ENCODE measurements around the gene ZNF615.
"Not testable (repeated sequence)": the region's sequence is repeated elsewhere in the genome, so short reads cannot be mapped to it uniquely, and the experiment has no call there.

The ZNF615 gene

DNA sequence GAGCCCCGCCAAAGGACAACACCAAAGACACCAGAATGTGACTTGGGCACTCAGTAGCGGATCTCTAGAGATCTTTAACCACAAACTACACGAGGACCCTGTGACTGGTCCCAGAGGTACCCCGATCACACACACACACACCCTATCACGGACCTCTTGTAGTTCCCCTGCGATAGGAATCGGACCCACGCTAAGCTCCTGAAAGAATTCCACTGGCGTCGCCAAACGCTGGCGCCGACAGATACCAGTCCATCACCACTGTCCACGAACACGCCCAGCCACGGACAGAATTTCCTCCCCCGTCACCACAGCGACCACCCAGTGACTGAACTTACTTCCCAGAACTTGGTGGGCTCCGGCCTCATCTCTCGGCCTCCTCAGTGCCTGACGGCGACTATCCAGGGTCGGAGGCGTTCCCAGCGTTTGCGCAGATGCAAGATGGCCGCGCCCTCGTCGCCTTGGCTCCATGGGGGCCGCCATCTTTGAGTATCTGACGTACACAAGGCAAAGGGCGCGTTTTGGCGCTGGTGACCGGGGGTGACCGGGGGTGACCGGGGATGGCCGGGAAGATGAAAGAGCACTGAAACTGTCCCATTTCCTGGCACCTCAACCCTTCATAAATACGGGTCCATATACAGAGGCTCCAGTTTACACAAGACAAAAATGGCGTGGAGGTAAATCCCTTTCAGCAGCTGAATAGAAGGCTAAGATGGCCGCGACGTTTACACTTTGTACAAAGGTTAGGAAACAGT lies at the start of gene ZNF615:
ZNF615 (minus strand) TSS at position 406 of the 752 bp plus-strand sequence. CDS start 4,500 bp downstream, outside the sequence.
- ATAC-seq, result peak; percentile 96

DNA sequence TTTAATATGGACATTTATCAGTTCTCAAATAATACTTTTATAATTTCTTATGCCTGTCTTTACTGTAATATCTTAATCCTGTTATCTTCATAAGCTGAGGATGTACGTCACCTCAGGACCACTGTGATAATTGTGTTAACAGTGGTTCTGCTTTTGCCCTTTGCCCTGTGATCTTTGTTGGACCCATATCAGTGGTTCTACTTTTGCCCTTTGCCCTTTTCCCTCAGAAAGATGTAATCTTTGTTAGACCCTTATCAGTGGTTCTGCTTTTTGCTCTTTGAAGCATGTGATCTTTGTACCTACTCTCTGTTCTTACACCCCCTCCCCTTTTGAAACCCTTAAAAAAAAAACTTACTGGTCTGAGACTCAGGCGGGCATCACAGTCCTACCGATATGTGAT lies 48.5 kb upstream of the ZNF615 start:
- H3K27me3 Mint-ChIP-seq, DNase-seq, H3K4me1 Mint-ChIP-seq, H3K4me3 Mint-ChIP-seq, ATAC-seq, H3K27ac Mint-ChIP-seq: not testable (repeated sequence)
- H3K9me3 Mint-ChIP-seq, result peaks cover 48 to 74% of the 10 kb centered on the region in 2 donors

More for the DNA sequence above, at the start of gene ZNF615:
- H3K27ac Mint-ChIP-seq, result peak within 1 kb of the TSS; percentile 98
- H3K4me1 Mint-ChIP-seq, result peaks cover 17% of the 10 kb centered on the region
- peak within 1 kb of the TSS; percentile 94 to 95 for H3K4me3 Mint-ChIP-seq
- H3K9me3 Mint-ChIP-seq, result peaks cover 16 to 50% of the 10 kb centered on the region in 2 donors
- no peaks in the 10 kb centered on the region for H3K27me3 Mint-ChIP-seq
- peak; percentile 87 to 89 for DNase-seq

DNA sequence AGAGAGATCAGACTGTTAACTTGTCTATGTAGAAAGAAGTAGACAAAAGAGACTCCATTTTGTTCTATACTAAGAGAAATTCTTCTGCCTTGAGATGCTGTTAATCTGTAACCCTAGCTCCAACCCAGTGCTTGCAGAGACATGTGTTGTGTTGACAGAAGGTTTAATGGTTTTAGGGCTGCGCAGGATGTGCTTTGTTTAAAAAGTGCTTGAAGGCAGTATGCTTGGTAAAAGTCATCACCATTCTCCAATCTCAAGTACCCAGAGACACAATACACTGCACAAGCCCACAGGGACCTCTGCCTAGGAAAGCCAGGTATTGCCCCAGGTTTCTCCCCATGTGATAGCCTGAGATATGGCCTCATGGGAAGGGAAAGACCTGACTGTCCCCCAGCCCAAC lies 43.7 kb upstream of the ZNF615 start:
- peaks cover 43 to 60% of the 10 kb centered on the region in 2 donors for H3K9me3 Mint-ChIP-seq
- not testable (repeated sequence) for DNase-seq, H3K4me3 Mint-ChIP-seq, H3K27ac Mint-ChIP-seq, H3K27me3 Mint-ChIP-seq, ATAC-seq
- peaks cover 27% of the 10 kb centered on the region for H3K4me1 Mint-ChIP-seq

DNA sequence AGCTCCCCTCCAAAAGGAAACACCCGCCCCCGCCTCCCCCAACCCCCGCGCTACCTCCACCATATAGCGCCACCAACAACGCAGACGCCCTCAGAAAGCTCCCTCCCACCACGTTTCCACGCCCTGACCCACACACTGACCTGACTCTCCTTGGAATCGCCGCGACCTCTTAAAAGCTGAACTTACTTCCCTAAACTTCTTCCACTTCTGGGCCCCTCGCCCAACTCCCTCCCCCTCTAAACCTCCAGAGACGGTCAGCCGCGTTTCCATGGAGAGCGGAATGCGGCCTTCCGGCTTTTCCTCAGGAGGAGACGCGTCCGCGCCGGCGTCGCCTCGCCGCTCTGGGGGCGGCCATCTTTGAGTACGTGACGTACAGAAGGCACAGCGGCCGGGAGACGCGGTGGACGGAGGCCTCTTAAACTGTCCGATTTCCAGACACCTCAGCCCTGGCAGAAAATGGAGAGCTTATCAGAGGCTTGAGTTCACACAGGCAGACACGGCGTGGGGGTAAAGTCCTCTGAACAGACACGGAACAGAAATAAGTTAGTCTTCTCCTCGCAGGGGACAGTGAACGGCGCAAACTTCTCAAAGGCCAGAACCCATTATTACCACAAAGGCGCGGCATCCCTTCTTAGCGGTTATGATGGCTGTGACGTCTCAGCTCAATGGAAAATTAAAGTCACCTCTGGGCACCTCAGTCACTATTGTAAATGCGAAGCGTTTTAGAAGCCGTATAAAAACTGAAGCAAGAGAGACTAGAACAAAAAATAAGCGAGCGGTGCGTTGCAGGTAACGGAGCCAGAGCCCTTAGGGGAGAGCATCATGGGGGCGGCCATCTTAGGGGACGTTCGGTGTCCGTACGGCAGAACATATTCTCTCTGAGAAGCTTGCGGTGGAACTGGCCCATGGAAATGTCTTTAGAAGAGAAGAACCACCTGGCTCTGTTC lies 40.8 kb upstream of the ZNF615 start, which contains the start of gene ZNF432:
ZNF432 (minus strand) TSS at position 284 of the 947 bp plus-strand sequence. CDS start 1,970 bp downstream, outside the sequence.
- ATAC-seq (peak; percentile 94), DNase-seq (peak; percentile 80 to 86)
- Mint-ChIP-seq H3K27me3 (no peaks in the 10 kb centered on the region), H3K27ac (peak within 1 kb of the TSS; percentile 100), H3K4me3 (peak within 1 kb of the TSS; percentile 91 to 100), H3K9me3 (peaks cover 32 to 42% of the 10 kb centered on the region in 2 donors), H3K4me1 (peaks cover 27% of the 10 kb centered on the region)

DNA sequence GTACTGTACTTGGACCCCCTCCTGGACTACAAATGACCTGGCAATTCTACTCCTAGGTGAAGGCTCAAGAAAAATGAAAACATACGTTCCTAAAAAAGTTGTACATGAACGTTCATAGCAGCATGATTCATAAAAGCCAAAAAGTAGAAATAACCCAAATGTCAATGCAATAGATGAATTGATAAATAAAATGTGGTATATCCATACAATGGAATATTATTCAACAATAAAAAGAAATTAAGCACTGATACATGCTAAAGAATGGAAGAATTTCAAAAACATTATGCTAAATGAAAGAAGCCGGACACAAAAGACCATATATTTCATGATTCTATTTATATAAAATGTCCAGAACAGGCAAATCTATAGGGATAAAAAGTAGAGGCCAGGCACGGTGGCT lies 31.2 kb upstream of the ZNF615 start:
- Mint-ChIP-seq H3K27me3 (no peaks in the 10 kb centered on the region), H3K27ac (no peak overlapping the region), H3K4me1 (no peaks in the 10 kb centered on the region), H3K4me3 (no peak overlapping the region), H3K9me3 (peaks cover 55 to 65% of the 10 kb centered on the region in 2 donors)
- DNase-seq (no peak), ATAC-seq (no peak)

DNA sequence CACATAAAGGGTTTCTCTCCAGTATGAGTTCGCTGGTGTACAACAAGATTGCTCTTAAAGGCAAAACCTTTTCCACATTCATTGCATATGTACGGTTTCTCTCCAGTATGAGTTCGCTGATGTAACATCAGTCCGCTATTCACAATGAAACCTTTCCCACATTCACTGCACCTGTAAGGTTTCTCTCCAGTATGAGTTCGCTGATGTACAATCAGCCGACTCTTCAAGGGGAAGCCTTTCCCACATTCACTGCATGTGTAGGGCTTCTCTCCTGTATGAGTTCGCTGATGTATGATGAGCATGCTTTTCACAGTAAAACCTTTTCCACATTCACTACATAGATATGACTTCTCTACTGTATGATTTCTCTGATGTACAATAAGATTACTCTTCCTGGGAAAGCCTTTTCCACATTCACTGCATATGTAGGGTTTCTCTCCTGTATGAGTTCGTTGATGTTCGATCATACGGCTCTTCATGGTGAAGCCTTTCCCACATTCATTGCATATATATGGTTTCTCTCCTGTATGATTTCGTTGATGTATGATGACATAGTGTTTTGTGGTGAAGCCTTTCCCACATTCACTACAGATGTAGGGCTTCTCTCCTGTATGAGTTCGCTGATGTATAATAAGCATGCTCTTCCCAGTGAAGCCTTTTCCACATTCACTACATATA lies 26.2 kb upstream of the ZNF615 start:
- H3K9me3 Mint-ChIP-seq, result peaks cover 53 to 62% of the 10 kb centered on the region in 2 donors
- H3K27me3 Mint-ChIP-seq, result no peaks in the 10 kb centered on the region
- no peak for ATAC-seq
- no peak overlapping the region for H3K4me3 Mint-ChIP-seq
- H3K27ac Mint-ChIP-seq, result peak overlapping the region in 1 of 2 donors; percentile 13
- H3K4me1 Mint-ChIP-seq, result no peaks in the 10 kb centered on the region
- DNase-seq, result no peak

DNA sequence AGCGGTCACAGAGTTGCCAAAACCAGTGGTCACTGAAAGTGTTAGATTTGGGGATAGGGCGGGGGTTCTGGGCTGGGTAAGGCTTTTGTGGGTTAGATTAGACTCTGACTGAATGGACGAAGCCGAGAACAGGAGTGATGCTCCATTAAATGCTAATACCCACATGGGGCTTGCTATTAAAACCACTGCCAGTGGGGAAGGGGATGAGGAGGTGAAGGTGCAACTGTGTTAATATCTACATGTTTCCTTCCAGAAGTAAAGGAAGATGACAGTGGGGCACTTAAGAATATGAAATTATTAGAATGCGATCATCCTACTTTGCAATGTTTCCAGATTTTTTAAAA lies 20.7 kb upstream of the ZNF615 start:
- peak; percentile 55 for ATAC-seq
- peak overlapping the region; percentile 88 to 93 for H3K4me3 Mint-ChIP-seq
- H3K27ac Mint-ChIP-seq, result peak overlapping the region; percentile 97 to 98
- peaks cover 31 to 54% of the 10 kb centered on the region in 2 donors for H3K9me3 Mint-ChIP-seq
- peaks cover 24% of the 10 kb centered on the region for H3K4me1 Mint-ChIP-seq
- DNase-seq, result no peak
- no peaks in the 10 kb centered on the region for H3K27me3 Mint-ChIP-seq

DNA sequence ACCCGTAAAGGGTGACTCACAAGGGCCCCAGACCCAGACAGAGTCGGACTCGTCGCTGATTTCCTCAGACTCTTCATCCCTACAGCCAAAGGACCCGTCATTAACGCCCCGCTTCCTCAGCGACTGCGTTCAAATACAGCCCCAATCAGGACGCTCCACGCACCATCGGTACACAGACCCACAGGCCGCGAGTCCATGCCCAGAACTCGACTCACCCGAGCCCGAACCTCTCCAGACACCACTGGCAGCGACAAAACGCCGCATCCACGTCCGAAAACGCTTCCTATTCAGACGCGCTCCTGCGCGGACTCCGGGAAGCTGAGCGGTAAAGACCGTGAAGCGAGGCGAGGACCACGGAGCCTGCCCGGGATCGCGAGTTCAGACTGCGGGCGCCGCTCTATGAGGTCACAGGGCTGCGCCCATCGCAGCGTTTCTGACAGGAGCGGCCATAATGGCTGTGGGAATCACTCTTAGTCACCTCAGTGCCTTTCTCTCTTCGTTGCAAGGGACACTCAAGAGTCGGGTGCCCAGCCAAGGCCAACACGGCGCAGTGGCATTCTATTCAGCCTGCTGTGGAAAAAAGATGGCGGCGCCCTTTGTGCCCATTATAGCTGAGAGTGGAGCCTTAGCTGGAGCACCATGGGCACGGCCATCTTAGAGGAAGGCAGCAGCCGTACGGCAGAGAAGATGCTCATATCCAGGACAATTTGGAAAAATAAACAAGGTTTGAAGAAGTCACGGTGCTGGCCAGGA lies 20.2 kb upstream of the ZNF615 start, which contains the start of gene ZNF614:
ZNF614 (minus strand) TSS at position 353 of the 753 bp plus-strand sequence. CDS start 2,634 bp downstream, outside the sequence.
- Mint-ChIP-seq H3K4me3 (peak within 1 kb of the TSS; percentile 88 to 93), H3K9me3 (peaks cover 31 to 53% of the 10 kb centered on the region in 2 donors), H3K4me1 (peaks cover 24% of the 10 kb centered on the region), H3K27ac (peak within 1 kb of the TSS; percentile 97 to 98), H3K27me3 (no peaks in the 10 kb centered on the region)
- DNase-seq, result peak; percentile 85 to 87
- ATAC-seq, result peak; percentile 96

DNA sequence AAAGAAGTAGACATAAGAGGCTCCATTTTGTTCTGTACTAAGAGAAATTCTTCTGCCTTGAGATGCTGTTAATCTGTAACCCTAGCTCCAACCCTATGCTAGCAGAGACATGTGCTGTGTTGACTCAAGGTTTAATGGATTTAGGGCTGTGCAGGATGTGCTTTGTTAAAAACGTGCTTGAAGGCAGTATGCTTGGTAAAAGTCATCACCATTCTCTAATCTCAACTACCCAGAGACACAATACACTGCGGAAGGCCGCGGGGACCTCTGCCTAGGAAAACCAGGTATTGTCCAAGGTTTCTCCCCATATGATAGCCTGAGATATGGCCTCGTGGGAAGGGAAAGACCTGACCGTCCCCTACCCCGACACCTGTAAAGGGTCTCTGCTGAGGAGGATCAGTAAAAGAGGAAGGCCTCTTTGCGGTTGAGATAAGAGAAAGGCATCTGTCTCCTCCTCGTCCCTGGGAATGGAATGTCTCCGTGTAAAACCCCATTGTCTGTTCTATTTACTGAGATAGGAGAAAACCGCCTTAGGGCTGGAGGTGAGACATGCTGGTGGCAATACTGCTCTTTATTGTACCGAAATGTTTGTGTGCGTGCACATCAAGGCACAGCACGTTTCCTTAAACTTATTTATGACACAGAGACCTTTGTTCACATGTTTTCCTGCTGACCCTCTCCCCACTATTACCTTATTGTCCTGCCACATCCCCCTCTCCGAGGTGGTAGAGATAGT lies 18.4 kb upstream of the ZNF615 start:
- DNase-seq, H3K27me3 Mint-ChIP-seq, H3K4me3 Mint-ChIP-seq, ATAC-seq, H3K27ac Mint-ChIP-seq: not testable (repeated sequence)
- H3K9me3 Mint-ChIP-seq, result peaks cover 34 to 61% of the 10 kb centered on the region in 2 donors
- H3K4me1 Mint-ChIP-seq, result peaks cover 24% of the 10 kb centered on the region

DNA sequence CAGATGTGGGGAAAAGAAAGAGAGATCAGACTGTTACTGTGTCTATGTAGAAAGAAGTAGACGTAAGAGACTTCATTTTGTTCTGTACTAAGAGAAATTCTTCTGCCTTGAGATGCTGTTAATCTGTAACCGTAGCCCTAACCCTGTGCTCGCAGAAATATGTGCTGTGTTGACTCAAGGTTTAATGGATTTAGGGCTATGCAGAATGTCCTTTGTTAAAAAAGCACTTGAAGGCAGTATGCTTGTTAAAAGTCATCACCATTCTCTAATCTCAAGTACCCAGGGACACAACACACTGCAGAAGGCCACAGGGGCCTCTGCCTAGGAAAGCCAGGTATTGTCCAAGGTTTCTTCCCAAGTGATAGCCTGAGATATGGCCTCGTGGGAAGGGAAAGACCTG lies 16.5 kb upstream of the ZNF615 start:
- not testable (repeated sequence) for H3K4me3 Mint-ChIP-seq, ATAC-seq, H3K27me3 Mint-ChIP-seq, DNase-seq, H3K27ac Mint-ChIP-seq
- Mint-ChIP-seq H3K4me1 (peaks cover 24% of the 10 kb centered on the region), H3K9me3 (peaks cover 45 to 72% of the 10 kb centered on the region in 2 donors)

DNA sequence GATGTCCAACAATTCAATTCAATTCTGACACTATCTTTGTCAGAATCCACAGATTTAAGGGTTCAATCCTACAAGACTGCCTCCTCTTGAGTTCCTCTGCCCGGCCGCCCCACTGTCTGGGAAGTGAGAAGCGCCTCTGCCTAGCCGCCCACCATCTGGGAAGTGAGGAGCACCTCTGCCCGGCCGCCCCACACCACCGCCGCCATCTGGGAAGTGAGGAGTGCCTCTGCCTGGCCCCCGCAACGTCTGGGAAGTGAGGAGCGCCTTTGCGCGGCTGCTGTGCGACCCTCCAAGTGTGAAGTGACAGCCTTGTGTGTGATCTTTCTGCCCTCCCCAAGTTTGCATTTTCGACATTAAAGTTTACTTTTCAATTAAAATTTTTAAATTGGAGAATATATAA lies 14.2 kb upstream of the ZNF615 start:
- Mint-ChIP-seq H3K4me1 (peaks cover 9% of the 10 kb centered on the region), H3K9me3 (peaks cover 51 to 73% of the 10 kb centered on the region in 2 donors), H3K27me3 (no peaks in the 10 kb centered on the region), H3K27ac (no peak overlapping the region), H3K4me3 (no peak overlapping the region)
- ATAC-seq (no peak), DNase-seq (no peak)

DNA sequence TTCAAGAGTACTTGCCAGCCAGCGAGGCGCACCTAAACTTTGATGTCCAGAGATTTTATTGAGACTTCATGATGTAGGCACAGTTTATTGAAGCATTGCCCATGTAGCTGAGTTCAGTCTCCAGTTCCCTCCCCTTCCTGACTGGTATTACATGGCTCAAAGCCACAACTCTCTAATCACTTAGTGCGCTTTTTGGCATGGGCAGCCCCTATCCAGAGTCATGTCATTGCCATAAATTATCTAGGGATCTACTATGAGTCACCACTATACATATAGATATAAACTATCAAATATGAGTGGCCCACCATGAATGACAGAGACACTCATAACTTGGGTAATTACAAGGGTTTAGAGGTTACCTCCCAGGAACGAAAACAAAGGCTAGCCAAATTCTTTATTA lies 12.5 kb upstream of the ZNF615 start:
- no peaks in the 10 kb centered on the region for H3K4me1 Mint-ChIP-seq
- ATAC-seq (no peak), DNase-seq (no peak)
- no peak overlapping the region for H3K4me3 Mint-ChIP-seq
- H3K27me3 Mint-ChIP-seq, result no peaks in the 10 kb centered on the region
- H3K9me3 Mint-ChIP-seq, result peaks cover 60 to 73% of the 10 kb centered on the region in 2 donors
- H3K27ac Mint-ChIP-seq, result no peak overlapping the region

DNA sequence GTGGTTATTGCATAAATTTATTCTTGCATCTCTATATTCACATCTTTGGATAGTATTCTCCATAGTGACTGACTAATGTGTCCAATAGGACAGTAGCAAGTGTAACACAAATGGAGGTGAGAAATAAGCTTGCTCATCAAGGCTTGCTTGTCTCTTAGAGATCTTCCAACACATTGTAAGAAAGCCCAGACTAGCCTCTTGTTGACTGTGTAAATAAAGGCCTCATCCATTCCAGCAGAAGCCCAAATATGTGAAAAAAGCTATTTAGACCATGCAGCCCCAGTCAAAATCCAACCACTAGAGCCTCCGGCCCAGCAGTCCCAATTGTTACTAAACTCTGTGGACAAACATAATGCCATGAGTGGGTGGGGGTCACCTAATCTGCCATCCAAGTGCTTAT lies 2.7 kb upstream of the ZNF615 start:
- Mint-ChIP-seq H3K4me3 (no peak overlapping the region), H3K27me3 (no peaks in the 10 kb centered on the region), H3K9me3 (peaks cover 18 to 50% of the 10 kb centered on the region in 2 donors), H3K27ac (no peak overlapping the region), H3K4me1 (peaks cover 17% of the 10 kb centered on the region)
- no peak for DNase-seq
- ATAC-seq, result no peak

DNA sequence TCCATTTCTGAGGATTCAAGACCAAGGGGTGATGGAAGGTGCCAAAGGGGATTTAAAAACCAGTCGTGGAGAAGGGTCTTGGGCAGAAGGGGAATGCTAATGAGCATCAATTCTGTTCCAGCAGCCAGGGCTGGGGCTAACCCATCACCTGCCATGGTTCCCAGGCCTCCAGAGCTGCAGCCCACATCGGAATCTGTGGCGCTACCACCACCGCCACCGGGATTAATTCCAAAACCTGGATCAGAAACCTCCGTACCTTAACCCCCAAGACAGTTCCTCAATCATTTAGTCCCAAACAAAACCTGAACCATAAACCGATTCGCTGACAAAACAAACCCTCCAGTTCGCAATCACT lies 583 bp downstream of the ZNF615 start:
- H3K27ac Mint-ChIP-seq, result peak overlapping the region; percentile 98
- H3K4me3 Mint-ChIP-seq, result peak overlapping the region; percentile 94 to 95
- peaks cover 18 to 45% of the 10 kb centered on the region in 2 donors for H3K9me3 Mint-ChIP-seq
- peaks cover 17% of the 10 kb centered on the region for H3K4me1 Mint-ChIP-seq
- H3K27me3 Mint-ChIP-seq, result no peaks in the 10 kb centered on the region
- peak; percentile 33 for ATAC-seq
- no peak for DNase-seq
